HG03575 (cell line): ENCODE measurements around the gene CDH10.

Source experiments
- ATAC-seq: cut with Tn5 transposase; IDR thresholded peaks from one replicate; pipeline ENCODE4 v1.9.1; 2021; ENCODE audit not compliant: unreplicated experiment, insufficient number of reproducible peaks, low FRiP score; ENCODE audit errors: extremely low read depth

The CDH10 gene

DNA sequence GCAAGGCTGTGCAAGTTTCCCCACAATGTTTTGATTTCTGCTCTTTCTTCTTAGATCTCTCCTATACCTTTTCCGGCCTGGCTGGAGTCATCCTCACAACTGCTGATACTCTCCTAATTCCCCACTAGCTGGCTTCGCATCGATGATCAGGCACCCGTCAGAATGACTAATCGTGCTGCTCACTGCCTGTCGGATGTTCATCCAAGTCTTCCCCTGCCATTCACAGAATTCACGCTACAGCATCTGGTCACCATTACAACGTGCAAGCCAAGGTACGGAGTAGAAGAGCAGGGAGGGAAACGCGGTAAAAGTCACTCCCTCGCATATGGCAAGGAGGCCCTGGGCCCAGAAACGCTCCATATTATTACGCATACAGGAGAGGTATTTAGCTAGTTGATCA is 35.1 kb downstream of the CDH10 start:
- ATAC-seq: no peak

DNA sequence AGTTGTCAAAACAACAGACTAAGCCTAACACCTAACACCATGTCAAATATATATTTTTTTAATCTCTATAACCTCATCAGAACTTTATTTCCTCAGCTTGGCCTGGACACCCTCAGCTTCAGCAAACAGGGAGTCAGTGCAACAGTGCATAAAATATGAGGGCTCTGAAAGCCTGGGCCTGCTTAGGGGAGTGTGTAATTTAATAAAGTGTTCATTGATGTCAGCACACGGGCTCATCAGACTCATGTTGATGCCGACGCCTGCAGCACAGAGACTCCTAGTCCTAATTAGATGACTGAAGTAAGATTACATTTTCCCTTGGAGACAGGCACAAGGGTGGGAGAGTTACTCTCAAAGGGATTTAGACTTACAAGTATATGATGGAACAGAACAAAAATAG is 37.8 kb downstream of the CDH10 start:
- ATAC-seq: no peak

DNA sequence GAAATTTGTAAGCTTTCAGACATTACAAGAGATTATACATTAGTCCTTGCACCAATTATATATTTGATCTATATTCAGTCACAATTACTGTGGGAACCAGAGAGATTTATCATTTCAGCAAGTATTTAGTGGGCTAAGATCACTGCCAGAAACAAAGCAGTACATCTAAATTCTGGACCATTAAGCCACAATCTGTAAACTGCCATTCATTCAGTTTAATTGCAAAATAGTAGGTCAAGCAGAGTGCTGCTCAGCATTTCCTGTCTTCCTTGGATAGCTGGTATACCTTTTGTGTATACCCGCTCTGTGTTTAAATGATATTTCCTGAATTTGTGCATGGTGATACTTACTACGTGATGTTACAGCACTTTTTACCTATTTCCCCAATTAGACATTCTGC is 42.6 kb downstream of the CDH10 start:
- ATAC-seq: no peak

DNA sequence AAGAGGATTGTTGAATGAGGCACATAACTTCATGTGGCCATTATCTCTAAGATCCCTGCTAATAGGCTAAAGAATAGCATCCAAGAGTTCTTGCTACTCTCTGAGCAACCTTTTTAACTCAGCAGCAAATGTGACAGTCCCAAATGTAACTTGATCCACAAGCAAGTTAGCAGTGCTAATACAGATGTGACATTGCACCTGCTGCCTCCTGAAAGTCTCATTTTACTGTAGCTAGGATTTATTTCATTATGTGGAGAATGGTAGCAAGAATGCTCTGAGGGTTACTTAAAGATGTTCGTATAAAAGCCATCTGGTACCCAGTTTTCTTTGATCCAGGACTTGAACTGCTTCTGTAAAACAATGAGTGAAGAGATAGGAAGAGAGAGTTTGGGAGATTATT is 45.8 kb downstream of the CDH10 start:
- ATAC-seq: no peak

DNA sequence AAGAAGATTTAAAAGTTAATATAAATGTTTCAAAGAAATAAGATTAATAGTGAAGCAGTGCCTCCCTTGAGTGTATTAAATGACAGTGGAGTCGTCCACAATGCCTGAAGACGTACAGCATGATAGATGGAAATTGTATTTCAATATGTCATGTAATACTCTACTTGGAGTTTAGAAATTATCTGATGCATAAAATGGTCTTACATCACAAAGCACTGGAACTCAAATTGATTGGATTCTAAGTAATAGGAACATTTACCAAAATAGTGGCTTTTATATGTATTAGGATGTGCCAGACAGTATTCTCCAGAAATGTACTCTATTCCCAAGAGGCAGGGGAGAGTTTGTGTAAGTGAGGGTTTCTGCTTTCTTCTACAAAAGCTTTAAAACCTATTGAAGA is 49.4 kb downstream of the CDH10 start:
- no peak for ATAC-seq

DNA sequence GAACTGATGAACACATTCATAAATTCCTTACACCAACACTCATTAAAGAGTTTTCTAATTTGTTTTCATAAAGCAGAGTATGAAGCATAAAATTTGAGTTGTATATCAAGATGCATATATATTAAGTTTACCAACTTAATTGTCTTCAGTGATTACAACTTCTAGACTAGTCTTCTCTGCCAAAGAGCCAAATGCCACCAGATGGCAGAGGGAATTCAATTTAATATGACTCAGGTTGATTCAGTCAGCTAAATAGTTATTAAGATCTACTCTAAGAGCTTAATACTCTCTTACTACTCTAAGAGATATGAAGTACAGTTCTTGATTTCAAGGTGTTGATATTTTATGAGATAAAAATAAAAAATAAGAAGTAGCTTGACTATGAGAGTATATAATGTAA is 53.4 kb downstream of the CDH10 start:
- ATAC-seq: no peak

DNA sequence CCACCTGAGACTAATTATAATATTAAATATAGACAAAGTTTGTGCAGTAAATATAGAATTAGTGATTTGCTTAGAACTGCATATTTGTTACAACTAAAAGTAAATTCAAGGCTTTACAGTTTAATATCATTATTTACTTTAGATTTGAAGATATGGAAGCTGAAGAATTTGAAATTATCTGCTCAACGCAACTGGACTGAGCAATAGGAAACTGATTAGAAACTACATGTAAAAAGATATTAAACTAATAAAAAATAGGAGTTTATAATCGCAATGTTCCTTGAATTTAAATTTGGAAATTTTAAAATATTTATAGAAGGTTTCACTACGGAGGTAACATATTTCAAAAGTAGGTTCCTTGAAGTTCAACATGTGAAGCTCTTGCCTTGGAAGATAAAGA is 55.2 kb downstream of the CDH10 start:
- no peak for ATAC-seq

DNA sequence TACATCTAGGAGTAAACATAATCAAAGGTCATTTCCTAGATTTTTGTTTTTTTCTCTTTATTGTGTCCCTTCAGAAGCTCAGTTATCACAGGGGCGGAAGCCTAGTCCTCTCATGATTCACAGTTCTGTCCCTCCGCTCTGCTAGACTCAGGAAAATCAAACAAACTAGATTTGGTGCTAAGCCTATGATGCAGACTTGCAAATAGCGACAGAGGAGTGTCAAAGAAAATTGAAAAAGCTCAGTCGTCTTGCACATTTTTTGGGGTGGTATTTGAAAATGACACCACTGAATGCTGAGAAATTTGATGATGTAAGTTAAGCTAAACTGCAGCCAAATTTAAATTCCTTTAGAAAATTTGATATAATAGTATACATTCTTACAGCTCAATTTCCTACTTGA is 59.0 kb downstream of the CDH10 start:
- no peak for ATAC-seq

DNA sequence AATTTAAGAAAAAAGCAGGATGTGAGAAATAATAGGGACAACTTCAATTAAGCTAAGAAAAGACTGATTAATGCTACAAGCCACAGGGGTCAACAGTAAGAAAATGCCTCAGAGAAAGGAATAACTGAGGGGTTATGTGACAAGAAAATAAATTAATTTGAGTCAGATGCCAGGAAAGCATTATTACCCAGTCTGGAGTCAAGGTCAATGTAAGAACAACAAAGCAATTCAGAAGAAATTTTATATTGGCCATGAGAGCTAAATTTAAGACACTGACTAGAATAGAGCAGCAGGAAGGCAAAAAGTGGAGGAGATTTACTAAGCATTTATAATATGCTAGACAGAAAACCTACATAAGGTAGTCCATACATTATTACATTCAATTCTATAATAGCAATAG is 73.5 kb downstream of the CDH10 start:
- ATAC-seq: no peak

DNA sequence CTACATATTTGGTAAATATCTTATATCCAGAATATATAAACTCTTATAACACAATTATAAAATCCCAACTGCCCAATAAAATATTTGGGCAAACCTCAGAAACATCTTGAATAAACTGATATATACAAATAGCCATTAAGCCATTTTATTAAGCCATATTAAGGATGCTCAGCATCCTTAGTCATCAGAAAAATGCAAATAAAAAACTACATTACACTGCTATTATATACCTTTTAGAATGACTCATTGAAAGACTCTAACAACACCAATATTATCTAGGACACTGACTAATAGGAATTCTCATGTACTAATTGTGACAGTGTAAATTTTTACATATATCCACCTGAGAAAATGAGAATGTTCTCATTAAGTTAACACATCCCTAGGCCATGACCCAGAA is 77.8 kb downstream of the CDH10 start:
- ATAC-seq: no peak

DNA sequence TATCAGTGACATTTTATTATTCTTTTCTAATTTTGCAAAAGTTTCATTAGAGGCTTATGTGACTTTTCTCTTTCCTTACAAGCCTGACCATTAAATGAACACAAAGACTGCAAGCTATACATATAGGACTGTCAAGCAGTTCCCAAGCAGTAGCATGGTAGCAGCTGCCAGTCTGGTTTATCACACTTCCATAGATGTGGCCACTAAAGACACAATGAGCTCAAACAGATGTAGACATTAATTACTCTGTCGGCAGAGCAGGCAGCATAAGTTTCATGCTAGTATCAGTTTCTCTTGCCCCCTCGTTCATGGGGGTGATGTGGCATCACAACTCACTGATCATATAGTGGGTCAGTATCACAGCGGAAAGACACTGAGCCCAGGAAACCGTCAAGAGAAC is 89.5 kb downstream of the CDH10 start:
- ATAC-seq: no peak

DNA sequence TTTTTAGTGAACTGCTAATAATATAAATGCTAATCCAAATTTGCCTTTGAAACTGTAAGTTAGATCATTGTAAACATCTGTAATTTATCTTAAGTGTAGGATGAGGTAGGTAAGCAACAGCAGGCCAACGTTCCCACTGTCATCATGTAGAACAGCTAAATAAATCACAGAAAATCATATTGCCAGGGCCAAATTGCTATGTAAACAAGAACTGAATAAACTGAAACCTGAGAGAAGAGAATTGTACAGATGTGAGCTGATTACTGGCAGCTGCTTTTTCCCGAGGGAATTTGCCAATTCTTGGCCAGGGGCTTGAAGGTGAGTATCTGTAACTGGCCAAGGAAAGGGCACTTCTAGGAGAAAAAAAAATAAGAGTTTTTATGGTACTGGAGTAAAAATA is 97.6 kb downstream of the CDH10 start:
- no peak for ATAC-seq

DNA sequence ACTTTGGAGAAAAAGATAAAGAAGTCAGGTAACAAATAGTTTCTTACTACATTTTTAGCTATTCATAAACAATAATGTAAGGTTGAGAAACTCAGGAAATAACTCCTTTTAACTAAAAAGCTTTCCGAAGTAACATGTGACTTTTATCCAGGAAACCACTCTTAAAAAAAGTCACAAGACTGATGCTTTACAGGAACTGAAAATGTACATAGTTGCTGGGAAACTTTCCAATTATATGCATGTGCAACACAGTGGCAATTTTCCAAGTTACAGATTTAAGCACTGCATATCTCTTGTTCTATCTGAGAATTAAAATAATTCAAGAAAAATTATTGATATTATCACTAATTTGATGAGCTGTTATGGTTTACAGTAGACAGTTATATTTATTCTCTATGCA is 105.2 kb downstream of the CDH10 start:
- ATAC-seq: no peak

DNA sequence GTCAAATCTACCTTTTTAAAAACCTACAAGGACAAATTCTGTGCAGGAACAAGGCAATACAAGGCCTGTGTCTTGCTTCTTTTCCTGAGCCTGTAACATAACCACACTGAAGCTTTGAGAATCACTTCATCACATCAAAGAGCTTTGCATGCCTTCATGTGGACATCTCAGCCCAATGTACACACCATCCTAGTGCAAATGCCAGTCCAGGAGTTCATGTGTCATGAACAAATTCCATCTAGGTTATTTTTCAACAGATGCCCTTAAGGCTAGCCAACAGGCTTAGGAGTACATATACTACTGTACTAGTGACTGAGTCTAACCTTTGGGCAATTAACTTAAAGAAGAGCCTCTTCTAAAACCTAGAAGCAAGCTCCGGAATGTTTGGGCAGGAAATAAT is 106.4 kb downstream of the CDH10 start:
- no peak for ATAC-seq

DNA sequence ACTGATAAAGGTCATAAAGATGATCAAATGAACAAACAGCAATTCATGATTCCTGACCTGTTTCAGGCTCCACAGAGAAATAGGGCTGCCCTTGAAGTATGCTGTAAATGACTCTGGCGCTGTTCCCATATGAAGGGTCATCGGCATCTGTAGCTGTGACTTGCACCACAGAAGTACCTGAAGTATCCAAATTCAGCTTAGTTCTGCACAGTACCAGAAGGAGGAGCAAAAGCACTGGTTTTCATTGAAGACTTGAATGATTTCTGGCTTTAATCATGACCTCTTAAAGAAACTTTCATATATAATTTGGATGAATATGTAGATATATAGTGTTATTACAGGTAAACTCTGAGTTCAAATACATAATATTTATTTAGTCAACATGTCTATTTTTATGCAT is 109.1 kb downstream of the CDH10 start:
- ATAC-seq: no peak

DNA sequence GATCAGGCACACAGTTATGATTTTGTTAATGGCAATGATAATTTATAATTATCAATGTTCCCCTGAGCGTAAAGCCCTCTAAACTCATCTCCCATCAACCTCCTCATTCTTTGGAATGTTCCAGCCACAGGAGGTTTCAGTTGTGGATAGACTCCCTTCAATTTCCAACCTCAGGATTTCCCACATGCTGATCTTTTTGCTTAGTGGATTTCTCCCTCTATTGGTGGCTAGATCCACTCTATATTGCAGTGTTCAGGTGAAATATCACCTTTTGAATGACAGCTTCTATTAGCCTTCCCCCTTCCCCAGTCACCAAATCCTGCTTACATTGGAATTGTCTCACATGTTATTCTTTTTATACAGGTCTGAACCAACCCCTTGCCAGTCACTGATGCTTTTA is 113.9 kb downstream of the CDH10 start:
- no peak for ATAC-seq

DNA sequence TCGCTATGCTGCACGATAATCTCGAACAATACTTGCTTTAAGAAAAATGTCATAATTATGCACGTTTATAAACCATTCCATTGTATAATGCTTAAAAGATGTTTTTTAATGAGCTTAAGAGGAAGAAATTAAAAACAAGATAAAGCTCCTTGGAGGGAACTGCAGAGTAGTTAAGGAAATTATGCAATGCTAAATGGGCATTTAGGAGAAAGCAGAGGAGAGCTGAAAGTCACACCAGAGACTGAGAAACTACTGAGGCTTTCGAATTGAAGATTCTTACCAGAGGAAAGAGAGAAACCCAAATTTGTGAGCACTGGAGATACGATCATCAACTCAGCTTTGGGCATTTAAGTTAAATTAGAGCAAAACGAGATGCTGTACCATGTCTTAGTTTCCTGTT is 119.4 kb downstream of the CDH10 start:
- ATAC-seq: no peak

DNA sequence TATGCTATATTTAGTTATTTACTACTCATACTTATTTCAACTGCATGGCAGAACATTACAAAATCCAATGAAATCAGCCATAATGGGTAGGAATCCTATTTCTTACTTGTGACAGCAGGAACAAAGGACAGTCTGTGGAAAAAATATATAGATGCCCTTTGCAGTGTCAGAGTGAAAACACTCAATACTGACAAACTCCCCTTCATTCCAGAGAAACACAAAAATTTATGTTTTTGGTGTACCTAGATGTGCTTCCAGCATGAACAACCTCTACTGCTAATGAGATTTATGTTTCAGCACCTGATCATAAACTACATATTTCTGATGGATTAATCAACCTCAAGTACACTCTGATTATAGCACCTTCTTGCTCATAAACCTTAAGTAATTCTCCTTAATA is 132.4 kb downstream of the CDH10 start:
- ATAC-seq: no peak

DNA sequence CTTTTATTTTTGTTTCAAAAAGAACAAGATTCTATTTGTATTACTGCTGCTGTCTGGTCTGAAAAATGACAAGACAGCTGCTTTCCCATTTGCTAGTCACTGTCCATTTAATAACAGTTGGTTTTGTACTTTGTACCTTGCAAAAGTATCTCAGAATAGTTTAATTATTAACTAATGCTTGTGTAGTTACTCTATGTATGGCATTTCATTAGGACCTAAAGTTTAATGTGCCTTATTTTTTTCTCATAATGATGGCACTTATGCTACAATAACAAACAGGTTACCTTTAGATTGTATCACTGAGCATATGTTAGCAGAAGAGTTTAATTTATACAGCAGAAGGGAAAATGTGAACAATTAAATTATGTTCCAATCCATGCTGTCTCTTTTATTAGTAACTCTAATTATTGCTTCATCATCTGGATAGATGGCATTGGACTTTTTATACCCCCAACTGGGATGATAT is 134.2 kb downstream of the CDH10 start:
- no peak for ATAC-seq

DNA sequence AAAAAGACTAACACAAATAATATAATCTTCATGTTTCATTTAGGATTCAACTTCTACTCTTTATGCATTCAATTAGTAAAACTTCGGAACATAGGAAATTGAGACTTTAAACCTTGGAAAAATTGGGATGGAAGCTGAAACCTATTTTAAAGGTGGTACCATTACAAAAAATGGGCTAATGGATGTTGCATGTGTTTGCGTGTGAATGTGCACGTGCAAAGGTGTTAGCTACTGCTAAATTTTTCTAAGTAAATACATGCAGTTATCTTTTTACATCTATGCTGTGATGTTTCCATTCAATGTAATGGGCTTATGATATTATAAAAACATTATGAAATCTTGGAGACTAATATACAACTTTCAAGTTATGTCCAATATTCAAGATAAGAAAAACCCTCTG is 134.8 kb downstream of the CDH10 start:
- no peak for ATAC-seq

DNA sequence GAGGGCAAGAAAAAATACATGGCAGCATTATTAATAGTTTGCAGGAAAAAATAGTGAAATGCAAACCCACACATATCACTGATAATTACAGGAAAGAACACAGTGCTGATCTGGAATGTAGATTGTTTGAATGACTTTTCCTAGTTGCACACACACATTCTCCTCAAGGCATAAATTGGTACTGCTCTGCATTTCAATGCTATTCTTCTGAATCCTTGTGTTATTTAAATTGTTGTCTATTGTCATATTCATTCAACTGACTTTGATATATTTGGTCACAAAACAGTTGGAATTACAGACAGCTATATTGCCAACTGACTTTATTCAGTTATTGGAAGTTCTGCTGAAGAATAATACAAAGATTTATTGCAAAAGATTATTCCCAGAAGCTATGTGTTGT is 139.5 kb downstream of the CDH10 start:
- ATAC-seq: no peak

DNA sequence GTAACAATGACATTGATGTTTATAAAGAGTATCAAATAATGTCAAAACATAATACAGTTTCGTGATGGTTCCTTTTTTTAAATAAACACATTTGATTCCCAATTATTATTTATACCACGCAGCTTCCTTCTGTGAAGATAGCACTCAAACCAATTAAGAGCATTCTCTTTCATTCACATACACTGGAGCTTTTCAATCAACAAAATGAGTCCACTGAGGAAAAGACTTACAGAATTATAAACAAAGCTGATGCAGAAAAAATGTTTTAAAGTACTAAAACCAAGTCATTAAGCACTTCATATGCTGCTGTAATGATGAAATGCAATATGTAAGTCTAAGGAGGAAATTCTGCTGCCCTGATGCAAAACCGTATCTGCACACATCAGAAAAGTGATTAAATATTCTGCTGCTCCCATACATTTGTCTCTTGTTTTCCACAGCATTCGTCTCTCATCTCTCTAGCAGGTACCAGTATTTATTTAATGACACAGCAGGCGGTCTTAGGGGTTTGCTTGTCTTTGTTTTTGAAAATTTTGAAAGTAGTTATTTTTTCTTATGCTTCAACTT is 147.1 kb downstream of the CDH10 start:
- ATAC-seq: no peak
